CD14-positive monocyte (primary cell): Measurements from ENCODE around the gene HOXD8. TPM values are rescaled to one million over a fixed set of nuclear protein-coding genes. Genes with fewer than 3 reads are reported as not detected.

Experiments used
- DNase-seq, 3 donors: peaks; one replicate each; pipeline ENCODE4 v3.0.0-alpha.2; 2011 to 2022
- H2AFZ ChIP-seq: 2 replicates; pipeline ENCODE4 v1.6.0; 2012; ENCODE audit warnings: mild to moderate bottlenecking, low read depth, low read length, inconsistent platforms; ENCODE audit not compliant: insufficient read depth, poor library complexity, severe bottlenecking
- H3K27ac ChIP-seq, 2 donors: 1 replicate in 1 of 2; 2 replicates in 1 of 2; pipeline ENCODE4 v1.5.1; 2012 to 2013; ENCODE audit warnings: low read length in 2 of 2, control low read depth in 1 of 2, inconsistent platforms in 1 of 2, low read depth in 1 of 2, mild to moderate bottlenecking in 1 of 2
- H3K27me3 ChIP-seq, 2 donors: one replicate each; pipeline versions ENCODE4 v1.6.0 to v1.6.1; 2011 to 2013; ENCODE audit warnings: low read length in 2 of 2; ENCODE audit not compliant: control insufficient read depth in 2 of 2, insufficient read depth in 2 of 2
- H3K36me3 ChIP-seq, 2 donors: replicated peaks in 1 of 2; 1 replicate in 1 of 2; 2 replicates in 1 of 2; pipeline versions ENCODE4 v1.5.1 to v1.6.1; 2012 to 2013; ENCODE audit warnings: low read length in 2 of 2, control low read depth in 1 of 2, inconsistent platforms in 1 of 2, mild to moderate bottlenecking in 1 of 2; ENCODE audit not compliant: insufficient read depth in 2 of 2, control insufficient read depth in 1 of 2
- H3K4me1 ChIP-seq, 2 donors: 1 replicate in 1 of 2; 2 replicates in 1 of 2; pipeline versions ENCODE4 v1.5.1 to v1.6.1; 2012 to 2013; ENCODE audit warnings: low read length in 2 of 2, control low read depth in 1 of 2, inconsistent platforms in 1 of 2, mild to moderate bottlenecking in 1 of 2, moderate library complexity in 1 of 2; ENCODE audit not compliant: insufficient read depth in 2 of 2, control insufficient read depth in 1 of 2
- H3K4me2 ChIP-seq: replicated peaks from 2 replicates; pipeline ENCODE3; 2012; ENCODE audit warnings: low read length, moderate library complexity, mild to moderate bottlenecking; ENCODE audit not compliant: poor library complexity, severe bottlenecking; ENCODE audit errors: extremely low read depth
- H3K4me3 ChIP-seq, 3 experiments: fragments of 200-600 bp in 1 of 3; sonication (generic) in 1 of 3; replicated peaks in 1 of 3; 1 replicate in 2 of 3; 2 replicates in 1 of 3; pipeline ENCODE4 v1.5.1; 2011 to 2013; ENCODE audit warnings: low read length in 3 of 3, mild to moderate bottlenecking in 3 of 3, control low read depth in 2 of 3, low read depth in 2 of 3, inconsistent platforms in 1 of 3, moderate library complexity in 1 of 3
- H3K79me2 ChIP-seq: 2 replicates; pipeline ENCODE4 v1.6.0; 2012; ENCODE audit warnings: mild to moderate bottlenecking, control low read depth, inconsistent platforms, low read length, moderate library complexity; ENCODE audit not compliant: insufficient read depth
- H3K9ac ChIP-seq: 2 replicates; pipeline ENCODE4 v1.6.0; 2017; ENCODE audit warnings: low read length, mild to moderate bottlenecking; ENCODE audit not compliant: insufficient read depth, poor library complexity, severe bottlenecking
- H3K9me3 ChIP-seq, 2 donors: replicated peaks in 1 of 2; 1 replicate in 1 of 2; 2 replicates in 1 of 2; pipeline versions ENCODE4 v1.5.1 to v1.6.1; 2012 to 2013; ENCODE audit warnings: low read length in 2 of 2, control low read depth in 1 of 2; ENCODE audit not compliant: control insufficient read depth in 1 of 2, insufficient read depth in 1 of 2
- H4K20me1 ChIP-seq: 2 replicates; pipeline ENCODE4 v1.6.0; 2012; ENCODE audit warnings: mild to moderate bottlenecking, low read length, control low read depth, moderate library complexity; ENCODE audit not compliant: insufficient read depth
- H3K27ac Mint-ChIP-seq, 7 donors: one replicate each; pipeline ENCODE4 v1.8.0; 2020; ENCODE audit warnings: mild to moderate bottlenecking in 7 of 7, mixed read lengths in 7 of 7, moderate library complexity in 6 of 7, inconsistent platforms in 2 of 7
- H3K27me3 Mint-ChIP-seq, 3 donors: one replicate each; pipeline ENCODE4 v1.8.0; 2021 to 2022; ENCODE audit warnings: low read depth in 3 of 3, mild to moderate bottlenecking in 3 of 3, mixed read lengths in 3 of 3, moderate library complexity in 3 of 3, inconsistent platforms in 1 of 3
- H3K36me3 Mint-ChIP-seq, 2 donors: one replicate each; pipeline ENCODE4 v1.8.0; 2020; ENCODE audit warnings: mixed read lengths in 2 of 2, inconsistent platforms in 1 of 2, mild to moderate bottlenecking in 1 of 2
- H3K4me1 Mint-ChIP-seq: one replicate; pipeline ENCODE4 v1.8.0; 2020; ENCODE audit warnings: mild to moderate bottlenecking, mixed read lengths
- H3K4me3 Mint-ChIP-seq, 2 donors: one replicate each; pipeline ENCODE4 v1.8.0; 2020; ENCODE audit warnings: mild to moderate bottlenecking in 2 of 2, mixed read lengths in 2 of 2, moderate library complexity in 1 of 2
- H3K9me3 Mint-ChIP-seq, 7 donors: one replicate each; pipeline ENCODE4 v1.8.0; 2020 to 2022; ENCODE audit warnings: mixed read lengths in 7 of 7, mild to moderate bottlenecking in 6 of 7, moderate library complexity in 6 of 7, inconsistent platforms in 2 of 7
- WGBS: methylation state at CpG from one replicate; pipeline ENCODE4 v1.1.5; 2013; ENCODE audit warnings: missing lambda C conversion rate; ENCODE audit not compliant: insufficient coverage; 5-methylcytosine and 5-hydroxymethylcytosine counted together
- intact Hi-C, 2 donors: fragments of 100-400 bp; cut with micrococcal nuclease; formaldehyde crosslinking; loops; one replicate each; pipeline versions ENCODE4 v1.15.0 to v1.15.1; 2023
- polyA minus RNA-seq: library from RNA; depleted of rRNA, polyadenylated mRNA; stranded (reverse); fragments of >200 nt; gene quantifications from 2 replicates; pipeline ENCODE4 v1.2.3, GENCODE V29; 2012
- polyA plus RNA-seq, 3 donors: library from polyadenylated mRNA; depleted of rRNA in 1 of 3; unstranded in 2 of 3; stranded (reverse) in 1 of 3; fragments of 300-500 nt in 2 of 3; fragments of >200 nt in 1 of 3; fragmentation: Illumina TruSeq in 2 of 3; gene quantifications; 1 replicate in 2 of 3; 2 replicates in 1 of 3; pipeline ENCODE4 v1.2.3, GENCODE V29; 2012 to 2021
- total RNA-seq, 12 experiments: library from RNA in 1 of 12; stranded (reverse) in 1 of 12; fragments of 120-200 nt in 1 of 12; gene quantifications; one replicate each; pipeline ENCODE4 v1.2.4 and lab custom pipeline; 2013 to 2026; ENCODE audit warnings: mixed read lengths in 6 of 12, inconsistent platforms in 1 of 12
- TF ChIP-seq, protein P1 (sequence below): fragments of 200-600 bp; IDR thresholded peaks from one replicate; pipeline ENCODE4 v1.8.0; 2022; ENCODE audit warnings: antibody characterized with exemption, mild to moderate bottlenecking

HOXD8 gene
- total RNA-seq (2013), result 0.15 TPM
- not detected for polyA plus RNA-seq
- polyA minus RNA-seq, result not detected in 2 replicates
- 0 to 1.2 (median 0.05) reads per million in 11 experiments for total RNA-seq (lab: John Stamatoyannopoulos, UW)

DNA sequence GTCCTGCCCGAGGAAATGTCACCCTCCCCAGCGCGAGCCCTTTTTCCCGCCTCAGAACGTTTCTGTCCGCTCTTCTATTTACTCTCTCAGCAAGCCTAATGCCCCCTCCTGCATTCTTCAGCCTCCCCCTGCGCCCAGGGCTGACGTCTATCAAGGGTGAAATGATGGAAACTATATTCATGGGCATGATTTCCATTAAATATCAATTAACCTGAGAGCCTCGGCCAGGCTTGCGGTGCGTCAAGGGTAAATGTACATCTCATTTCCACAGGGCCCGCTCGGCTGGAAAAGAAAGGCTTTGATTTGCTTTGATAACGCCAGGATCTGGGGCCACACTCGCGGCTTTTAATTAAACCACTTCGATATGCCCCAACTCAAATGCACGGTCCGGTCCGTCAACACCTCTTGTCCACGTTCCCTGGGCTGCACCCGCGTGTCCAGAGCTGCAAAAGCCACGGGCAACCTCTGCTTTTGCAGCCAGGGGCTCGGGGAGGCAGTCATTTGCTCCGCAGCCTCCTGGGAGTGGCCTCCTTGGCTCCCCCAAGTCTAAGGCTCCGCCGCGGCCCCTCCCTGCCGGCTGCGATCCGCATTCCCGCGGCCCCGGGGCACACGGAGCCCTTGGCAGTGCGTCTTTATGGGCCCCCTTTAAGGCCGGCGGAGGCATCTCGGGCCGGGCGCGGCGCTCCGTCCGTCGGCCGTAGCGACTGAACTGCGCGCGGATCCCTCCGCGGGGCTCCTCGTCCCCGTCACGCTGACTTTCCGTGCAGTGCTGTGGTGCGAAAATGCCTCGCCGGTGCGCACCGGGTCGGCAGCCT, at the start of gene HOXD8:
Gene HOXD8 (plus strand): TSS at position 724 of the 815 bp plus-strand sequence. CDS start 662 bp downstream, outside the sequence.
- Histone ChIP-seq H4K20me1 (no peaks in the 10 kb centered on the region), H3K4me1 (peaks cover 10 to 28% of the 10 kb centered on the region in 2 donors), H3K4me2 (peak within 1 kb of the TSS; percentile 68), H3K79me2 (no peaks in the 10 kb centered on the region), H3K9me3 (peaks cover 0 to 54% of the 10 kb centered on the region in 2 donors), H2AFZ (peak within 1 kb of the TSS; percentile 40), H3K9ac (no peak within 1 kb of the TSS), H3K27ac (no peak within 1 kb of the TSS), H3K27me3 (peaks cover 92 to 94% of the 10 kb centered on the region in 2 donors), H3K4me3 (peak within 1 kb of the TSS in 1 of 3 experiments; percentile 56), H3K36me3 (no peaks in the 10 kb centered on the region)
- peaks cover 0 to 32% (median 17%) of the 10 kb centered on the region in 7 donors for H3K9me3 Mint-ChIP-seq
- DNase-seq, result peak in 1 of 3 donors; percentile 27
- H3K4me3 Mint-ChIP-seq, result peak within 1 kb of the TSS; percentile 63 to 84
- peak within 1 kb of the TSS in 1 of 7 donors; percentile 46 for H3K27ac Mint-ChIP-seq
- intact Hi-C loops, result loop anchor here (5.0 kb wide), 2 partner anchors 523 to 1018 kb away; no protein-coding TSS in a partner anchor
- peaks cover 93 to 98% (median 93%) of the 10 kb centered on the region in 3 donors for H3K27me3 Mint-ChIP-seq
- peaks cover 0 to 20% of the 10 kb centered on the region in 2 donors for H3K36me3 Mint-ChIP-seq
- H3K4me1 Mint-ChIP-seq, result peaks cover 30% of the 10 kb centered on the region
- 2% methylated on average over 44 of the region's 64 CpGs for WGBS
- TF ChIP-seq, protein P1, sequence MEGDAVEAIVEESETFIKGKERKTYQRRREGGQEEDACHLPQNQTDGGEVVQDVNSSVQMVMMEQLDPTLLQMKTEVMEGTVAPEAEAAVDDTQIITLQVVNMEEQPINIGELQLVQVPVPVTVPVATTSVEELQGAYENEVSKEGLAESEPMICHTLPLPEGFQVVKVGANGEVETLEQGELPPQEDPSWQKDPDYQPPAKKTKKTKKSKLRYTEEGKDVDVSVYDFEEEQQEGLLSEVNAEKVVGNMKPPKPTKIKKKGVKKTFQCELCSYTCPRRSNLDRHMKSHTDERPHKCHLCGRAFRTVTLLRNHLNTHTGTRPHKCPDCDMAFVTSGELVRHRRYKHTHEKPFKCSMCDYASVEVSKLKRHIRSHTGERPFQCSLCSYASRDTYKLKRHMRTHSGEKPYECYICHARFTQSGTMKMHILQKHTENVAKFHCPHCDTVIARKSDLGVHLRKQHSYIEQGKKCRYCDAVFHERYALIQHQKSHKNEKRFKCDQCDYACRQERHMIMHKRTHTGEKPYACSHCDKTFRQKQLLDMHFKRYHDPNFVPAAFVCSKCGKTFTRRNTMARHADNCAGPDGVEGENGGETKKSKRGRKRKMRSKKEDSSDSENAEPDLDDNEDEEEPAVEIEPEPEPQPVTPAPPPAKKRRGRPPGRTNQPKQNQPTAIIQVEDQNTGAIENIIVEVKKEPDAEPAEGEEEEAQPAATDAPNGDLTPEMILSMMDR, result no peak

DNA sequence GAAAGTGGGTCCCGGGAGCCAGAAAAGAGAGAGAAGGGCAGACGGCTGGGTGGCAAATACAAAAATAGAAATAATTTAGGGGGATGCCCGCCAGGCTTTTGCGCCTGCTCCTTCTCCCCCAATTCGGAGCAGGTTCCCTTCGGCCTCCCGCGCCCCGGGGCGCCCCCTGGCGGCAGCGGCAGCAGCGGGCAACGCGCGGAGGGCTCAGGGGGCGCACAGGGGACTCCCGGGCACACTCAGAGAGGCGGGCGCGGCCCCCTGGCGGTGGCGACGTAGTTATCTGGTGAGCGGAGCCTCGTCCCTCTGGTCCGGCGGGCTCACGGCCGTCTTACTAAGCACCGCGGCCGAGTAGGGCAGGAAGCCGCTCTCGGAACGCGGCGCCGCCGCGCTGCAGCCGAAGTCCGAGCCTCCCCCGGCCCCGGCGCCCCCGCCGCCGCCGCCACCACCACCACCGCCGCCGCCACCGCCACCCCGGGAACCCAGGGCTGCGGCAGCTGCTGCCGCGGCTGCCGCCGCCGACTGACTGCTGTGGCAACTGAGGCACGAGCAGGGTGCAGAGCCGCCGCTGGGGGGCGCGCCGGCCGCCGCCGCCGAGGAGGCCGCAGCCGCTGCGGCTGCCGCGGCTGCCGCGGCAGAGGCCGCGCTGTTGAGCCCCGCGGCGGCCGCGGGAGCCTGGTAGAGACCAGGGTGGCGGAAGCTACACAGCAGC, 49.5 kb upstream of the HOXD8 start:
- H3K4me1 Mint-ChIP-seq, result peaks cover 26% of the 10 kb centered on the region
- Histone ChIP-seq H3K79me2 (no peaks in the 10 kb centered on the region), H3K9me3 (peaks cover 8 to 76% of the 10 kb centered on the region in 2 donors), H3K27me3 (peaks cover 91 to 96% of the 10 kb centered on the region in 2 donors), H3K9ac (no peak overlapping the region), H4K20me1 (no peaks in the 10 kb centered on the region), H3K4me3 (no peak overlapping the region), H3K36me3 (no peaks in the 10 kb centered on the region), H2AFZ (no peak overlapping the region), H3K27ac (no peak overlapping the region), H3K4me2 (peak overlapping the region; percentile 44), H3K4me1 (peaks cover 0 to 20% of the 10 kb centered on the region in 2 donors)
- H3K4me3 Mint-ChIP-seq, result peak overlapping the region in 1 of 2 donors; percentile 92
- H3K36me3 Mint-ChIP-seq, result peaks cover 8 to 15% of the 10 kb centered on the region in 2 donors
- H3K9me3 Mint-ChIP-seq, result peaks cover 10 to 51% (median 34%) of the 10 kb centered on the region in 7 donors
- 2% methylated on average over 74 of the region's 86 CpGs for WGBS
- intact Hi-C loops, result loop anchor here in 1 of 2 donors (5.0 kb wide), 2 partner anchors 32 to 42 kb away; partner anchors contain the start of gene HOXD9
- DNase-seq, result peak in 1 of 3 donors; percentile 44
- TF ChIP-seq, protein P1, result peak; percentile 74
- peaks cover 85 to 95% (median 91%) of the 10 kb centered on the region in 3 donors for H3K27me3 Mint-ChIP-seq
- H3K27ac Mint-ChIP-seq, result no peak overlapping the region
